Fibroblast of villous mesenchyme (primary cell): Measurements from ENCODE around the gene HGFAC. TPM values are rescaled to one million over a fixed set of nuclear protein-coding genes. Genes with fewer than 3 reads are reported as not detected.

Source experiments
- DNase-seq: peaks from one replicate; pipeline ENCODE4 v3.0.0-alpha.2; 2010; ENCODE audit warnings: low read depth
- H3K4me3 ChIP-seq: 2 replicates; pipeline ENCODE4 v1.5.1; 2011; ENCODE audit warnings: low read depth, mild to moderate bottlenecking, low read length
- CTCF ChIP-seq: IDR thresholded peaks from 2 replicates; pipeline ENCODE4 v1.5.1; 2012; ENCODE audit warnings: low read depth, mild to moderate bottlenecking, low read length; ENCODE audit not compliant: insufficient read depth
- total RNA-seq: library from RNA; depleted of rRNA; stranded (reverse); fragments of >200 nt; gene quantifications from 2 replicates; pipeline ENCODE4 v1.2.3, GENCODE V29; 2012

The HGFAC gene
- total RNA-seq, 1 donor, result not detected

GRCh38 chr4:3426465-3427133, 15.2 kb upstream of the HGFAC start:
- no peak for TF ChIP-seq CTCF

GRCh38 chr4:3427134-3427476, 14.7 kb upstream of the HGFAC start:
- no peak for DNase-seq
- no peak overlapping the region for H3K4me3 ChIP-seq
- no peak for TF ChIP-seq CTCF

More at GRCh38 chr4:3426465-3427133, 15.2 kb upstream of the HGFAC start:
- H3K4me3 ChIP-seq, result no peak overlapping the region
- DNase-seq, result no peak

- no peak for TF ChIP-seq CTCF
- H3K4me3 ChIP-seq, result no peak overlapping the region
- DNase-seq, result no peak
Measured at GRCh38 chr4:3427706-3428446, 13.9 kb upstream of the HGFAC start.

- TF ChIP-seq CTCF, result no peak
- no peak for DNase-seq
- no peak overlapping the region for H3K4me3 ChIP-seq
Measured at GRCh38 chr4:3429651-3430050, 12.1 kb upstream of the HGFAC start.

- no peak for TF ChIP-seq CTCF
- no peak for DNase-seq
- H3K4me3 ChIP-seq, result no peak overlapping the region
Measured at GRCh38 chr4:3430524-3430923, 11.2 kb upstream of the HGFAC start.

GRCh38 chr4:3431446-3431993, 10.2 kb upstream of the HGFAC start:
- DNase-seq, result no peak
- no peak for TF ChIP-seq CTCF
- no peak overlapping the region for H3K4me3 ChIP-seq

- no peak for DNase-seq
- no peak overlapping the region for H3K4me3 ChIP-seq
- TF ChIP-seq CTCF, result no peak
Measured at GRCh38 chr4:3432381-3432790, 9.4 kb upstream of the HGFAC start.
